Glomerular visceral epithelial cell (primary cell): ENCODE measurements around the gene NXPE3.

ENCODE experiments used
- DNase-seq: peaks from one replicate; pipeline ENCODE4 v3.0.0-alpha.2; 2016; ENCODE audit errors: extremely low spot score

Gene NXPE3

GRCh38 chr3:101851850-101852714 is 73.1 kb downstream of the NXPE3 start:
- DNase-seq = no peak

GRCh38 chr3:101852983-101853840 is 74.2 kb downstream of the NXPE3 start:
- no peak for DNase-seq

- no peak for DNase-seq
Observed at GRCh38 chr3:101853982-101854381, 75.0 kb downstream of the NXPE3 start.

- no peak for DNase-seq
Observed at GRCh38 chr3:101854608-101855304, 75.7 kb downstream of the NXPE3 start.

GRCh38 chr3:101857301-101857741 is 78.3 kb downstream of the NXPE3 start:
- no peak for DNase-seq

- DNase-seq = peak; percentile 30
Observed at GRCh38 chr3:101858464-101859030, 79.5 kb downstream of the NXPE3 start.

- DNase-seq = peak; percentile 18
Observed at GRCh38 chr3:101859882-101860448, 81.0 kb downstream of the NXPE3 start.

GRCh38 chr3:101861212-101861788 is 82.3 kb downstream of the NXPE3 start:
- peak; percentile 22 for DNase-seq

GRCh38 chr3:101861789-101862415 is 82.9 kb downstream of the NXPE3 start:
- DNase-seq = peak; percentile 50

- DNase-seq = peak; percentile 63
Observed at GRCh38 chr3:101862416-101863165, 83.6 kb downstream of the NXPE3 start.

- DNase-seq = peak; percentile 11
Observed at GRCh38 chr3:101864926-101865325, 85.9 kb downstream of the NXPE3 start.

GRCh38 chr3:101865751-101866509 is 86.9 kb downstream of the NXPE3 start:
- DNase-seq = peak; percentile 29

GRCh38 chr3:101867511-101867910 is 88.5 kb downstream of the NXPE3 start:
- peak; percentile 5 for DNase-seq

- DNase-seq = no peak
Observed at GRCh38 chr3:101867996-101868395, 89.0 kb downstream of the NXPE3 start.

GRCh38 chr3:101868534-101869464 is 89.8 kb downstream of the NXPE3 start:
- DNase-seq = peak; percentile 63

GRCh38 chr3:101870138-101870537 is 91.1 kb downstream of the NXPE3 start:
- DNase-seq = no peak

GRCh38 chr3:101873619-101874018 is 94.6 kb downstream of the NXPE3 start:
- DNase-seq = no peak

- no peak for DNase-seq
Observed at GRCh38 chr3:101876142-101876541, 97.1 kb downstream of the NXPE3 start.
